Cardiac fibroblast (primary cell): ENCODE results near the gene ARHGAP45.
"Not testable (repeated sequence)": the region's sequence is repeated elsewhere in the genome, so short reads cannot be mapped to it uniquely, and the experiment has no call there.

Experiments
- DNase-seq, 2 donors: peaks; one replicate each; pipeline versions ENCODE4 v3.0.0 to v3.0.0-alpha.2; 2010; ENCODE audit warnings: low read depth in 2 of 2
- H3K4me3 ChIP-seq, 2 donors: replicated peaks in 1 of 2; 1 replicate in 1 of 2; 2 replicates in 1 of 2; pipeline ENCODE4 v1.5.1; 2011; ENCODE audit warnings: low read depth in 2 of 2, low read length in 2 of 2, mild to moderate bottlenecking in 2 of 2, moderate library complexity in 1 of 2
- CTCF ChIP-seq: IDR thresholded peaks from one replicate; pipeline ENCODE4 v1.5.1; 2011; ENCODE audit warnings: low read depth, mild to moderate bottlenecking, low read length, inconsistent platforms

The ARHGAP45 gene

GRCh38 chr19:1111641-1112267 is 44.8 kb downstream of the ARHGAP45 start:
- TF ChIP-seq CTCF, result no peak
- no peak for DNase-seq
- no peak overlapping the region for H3K4me3 ChIP-seq

- no peak for DNase-seq
- H3K4me3 ChIP-seq, result no peak overlapping the region
- TF ChIP-seq CTCF, result no peak
Observed at GRCh38 chr19:1112268-1113029, 45.5 kb downstream of the ARHGAP45 start.

- H3K4me3 ChIP-seq, result no peak overlapping the region
- peak; percentile 93 to 97 for DNase-seq
- peak; percentile 77 for TF ChIP-seq CTCF
Observed at GRCh38 chr19:1113030-1113985, 46.3 kb downstream of the ARHGAP45 start.

GRCh38 chr19:1113986-1114483 is 47.1 kb downstream of the ARHGAP45 start:
- H3K4me3 ChIP-seq, result no peak overlapping the region
- TF ChIP-seq CTCF, result no peak
- DNase-seq, result no peak

- H3K4me3 ChIP-seq, DNase-seq: not testable (repeated sequence)
Observed at GRCh38 chr19:1114728-1115127, 47.8 kb downstream of the ARHGAP45 start.

- no peak overlapping the region for H3K4me3 ChIP-seq
- TF ChIP-seq CTCF, result no peak
- no peak for DNase-seq
Observed at GRCh38 chr19:1115646-1116420, 48.9 kb downstream of the ARHGAP45 start.
